ENCODE results near the gene PREP. TPM values are rescaled to one million over a fixed set of nuclear protein-coding genes. Genes with fewer than 3 reads are reported as not detected.

Gene PREP
- total RNA-seq: 28.7 and 34.1 TPM in 2 replicates
- polyA plus RNA-seq: 67.6 and 69.0 TPM in 2 replicates

- no peaks in the 10 kb centered on the region for H3K9me3 ChIP-seq (ENCODE audit: low read depth)
- H3K4me3 ChIP-seq: peak within 1 kb of the TSS; percentile 99
- no peaks in the 10 kb centered on the region for H3K36me3 ChIP-seq
- TF ChIP-seq CTCF (IDR thresholded peaks at IDR 0.05; ENCODE audit: low read depth, low read length): peak; percentile 89
- H3K4me1 ChIP-seq (ENCODE audit: low read depth): peaks cover 33% of the 10 kb centered on the region
- H3K27me3 ChIP-seq: no peaks in the 10 kb centered on the region
- peak within 1 kb of the TSS; percentile 70 for H3K27ac ChIP-seq
- DNase-seq (ENCODE audit: low read depth in 1 of 2, low spot score in 1 of 2): peak; percentile 90 to 94
Observed at GRCh38 chr6:105402939-105403935, at the start of gene PREP. PREP (minus strand) TSS chr6:105403082; CDS start chr6:105402891, 191 bp downstream.

- Histone ChIP-seq H3K4me3 (no peak overlapping the region), H3K36me3 (no peaks in the 10 kb centered on the region), H3K27ac (no peak overlapping the region), H3K9me3 (ENCODE audit: low read depth) (no peaks in the 10 kb centered on the region), H3K4me1 (ENCODE audit: low read depth) (peaks cover 6% of the 10 kb centered on the region), H3K27me3 (no peaks in the 10 kb centered on the region)
- TF ChIP-seq CTCF (IDR thresholded peaks at IDR 0.05; ENCODE audit: low read depth, low read length): no peak
- no peak for DNase-seq (ENCODE audit: low read depth in 1 of 2, low spot score in 1 of 2)
Observed at GRCh38 chr6:105452376-105452775, 49.5 kb upstream of the PREP start.

- Histone ChIP-seq H3K27ac (no peak overlapping the region), H3K27me3 (no peaks in the 10 kb centered on the region), H3K9me3 (ENCODE audit: low read depth) (no peaks in the 10 kb centered on the region), H3K4me1 (ENCODE audit: low read depth) (peaks cover 6% of the 10 kb centered on the region), H3K36me3 (no peaks in the 10 kb centered on the region), H3K4me3 (no peak overlapping the region)
- no peak for DNase-seq (ENCODE audit: low read depth in 1 of 2, low spot score in 1 of 2)
- no peak for TF ChIP-seq CTCF (IDR thresholded peaks at IDR 0.05; ENCODE audit: low read depth, low read length)
Observed at GRCh38 chr6:105449756-105450390, 47.0 kb upstream of the PREP start.

GRCh38 chr6:105445481-105445880, 42.6 kb upstream of the PREP start:
- no peak for DNase-seq (ENCODE audit: low read depth in 1 of 2, low spot score in 1 of 2)
- no peak for TF ChIP-seq CTCF (IDR thresholded peaks at IDR 0.05; ENCODE audit: low read depth, low read length)
- Histone ChIP-seq H3K4me3 (no peak overlapping the region), H3K9me3 (ENCODE audit: low read depth) (no peaks in the 10 kb centered on the region), H3K36me3 (no peaks in the 10 kb centered on the region), H3K4me1 (ENCODE audit: low read depth) (peaks cover 6% of the 10 kb centered on the region), H3K27me3 (no peaks in the 10 kb centered on the region), H3K27ac (no peak overlapping the region)

GRCh38 chr6:105443941-105444340, 41.1 kb upstream of the PREP start:
- no peak overlapping the region for H3K27ac ChIP-seq
- H3K9me3 ChIP-seq (ENCODE audit: low read depth): no peaks in the 10 kb centered on the region
- H3K4me1 ChIP-seq (ENCODE audit: low read depth): peaks cover 6% of the 10 kb centered on the region
- no peaks in the 10 kb centered on the region for H3K36me3 ChIP-seq
- no peak for TF ChIP-seq CTCF (IDR thresholded peaks at IDR 0.05; ENCODE audit: low read depth, low read length)
- no peak for DNase-seq (ENCODE audit: low read depth in 1 of 2, low spot score in 1 of 2)
- no peaks in the 10 kb centered on the region for H3K27me3 ChIP-seq
- H3K4me3 ChIP-seq: no peak overlapping the region

Measured in cardiac muscle cell (in vitro differentiated cells and primary cell).